HG03196 (cell line): ENCODE data around the gene DMRT2.
A peak's percentile ranks its signal among the peaks of the same experiment; 100 is the strongest.

ENCODE experiments used
- ATAC-seq: cut with Tn5 transposase; IDR thresholded peaks from one replicate; pipeline ENCODE4 v1.9.1; 2021; ENCODE audit not compliant: unreplicated experiment

DMRT2 gene

GRCh38 chr9:1050125-1050895 lies at the start of gene DMRT2:
Gene DMRT2, plus strand, starts transcription at chr9:1050357. Its CDS starts 1,257 bp downstream, at chr9:1051614.
- ATAC-seq = peak; percentile 75

- no peak for ATAC-seq
These were observed 48.3 kb upstream of the DMRT2 start for GRCh38 chr9:1001838-1002237.

- no peak for ATAC-seq
These were observed 47.5 kb upstream of the DMRT2 start for GRCh38 chr9:1002678-1003077.

- ATAC-seq = no peak
These were observed 45.0 kb upstream of the DMRT2 start for GRCh38 chr9:1005043-1005667.

GRCh38 chr9:1007312-1007711 lies 42.8 kb upstream of the DMRT2 start:
- ATAC-seq = no peak

GRCh38 chr9:1008216-1008615 lies 41.9 kb upstream of the DMRT2 start:
- ATAC-seq = no peak

GRCh38 chr9:1009101-1009707 lies 41.0 kb upstream of the DMRT2 start:
- ATAC-seq = peak; percentile 85

GRCh38 chr9:1013021-1013420 lies 37.1 kb upstream of the DMRT2 start:
- no peak for ATAC-seq

- ATAC-seq = no peak
These were observed 35.9 kb upstream of the DMRT2 start for GRCh38 chr9:1014225-1014624.

- ATAC-seq = no peak
These were observed 35.5 kb upstream of the DMRT2 start for GRCh38 chr9:1014640-1015039.

- ATAC-seq = no peak
These were observed 32.0 kb upstream of the DMRT2 start for GRCh38 chr9:1018121-1018520.

GRCh38 chr9:1024112-1024511 lies 26.0 kb upstream of the DMRT2 start:
- no peak for ATAC-seq

GRCh38 chr9:1025131-1025530 lies 25.0 kb upstream of the DMRT2 start:
- no peak for ATAC-seq

- no peak for ATAC-seq
These were observed 23.9 kb upstream of the DMRT2 start for GRCh38 chr9:1026219-1026618.

- no peak for ATAC-seq
These were observed 21.5 kb upstream of the DMRT2 start for GRCh38 chr9:1028501-1029190.

GRCh38 chr9:1031951-1032601 lies 18.1 kb upstream of the DMRT2 start:
- no peak for ATAC-seq

- ATAC-seq = no peak
These were observed 15.9 kb upstream of the DMRT2 start for GRCh38 chr9:1034271-1034670.

GRCh38 chr9:1039589-1039988 lies 10.6 kb upstream of the DMRT2 start:
- no peak for ATAC-seq

- no peak for ATAC-seq
These were observed 7.7 kb upstream of the DMRT2 start for GRCh38 chr9:1042466-1042865.

- ATAC-seq = no peak
These were observed 5.5 kb upstream of the DMRT2 start for GRCh38 chr9:1044643-1045042.
